ENCODE measurements around the gene C16orf96. TPM values are rescaled to one million over a fixed set of nuclear protein-coding genes. Genes with fewer than 3 reads are reported as not detected.

Gene C16orf96
- total RNA-seq, 2 donors from 2014 or later = 1.5 to 1.6 TPM

- H3K36me3 Mint-ChIP-seq (ENCODE audit: low read depth) = no peaks in the 10 kb centered on the region
- Histone ChIP-seq H3K36me3 (ENCODE audit: control insufficient read depth, insufficient read depth, low read length) (no peaks in the 10 kb centered on the region), H3K4me3 (ENCODE audit: low read length) (no peak overlapping the region), H3K9me3 (ENCODE audit: control insufficient read depth, low read length) (no peaks in the 10 kb centered on the region), H3K4me1 (ENCODE audit: control insufficient read depth, insufficient read depth, low read length) (no peaks in the 10 kb centered on the region), H3K27me3 (ENCODE audit: control insufficient read depth, insufficient read depth, low read length, poor library complexity, severe bottlenecking) (no peaks in the 10 kb centered on the region), H3K27ac (ENCODE audit: low read depth, low read length) (peak overlapping the region; percentile 32), H3K9ac (ENCODE audit: extremely low read depth, low read length, poor library complexity, severe bottlenecking) (no peak overlapping the region)
- no peak for TF ChIP-seq CTCF (conservative IDR thresholded peaks at IDR 0.05)
- peak; percentile 51 for DNase-seq
- H3K4me3 Mint-ChIP-seq = no peak overlapping the region
- WGBS, 2 experiments (ENCODE audit: insufficient coverage in 1 of 2, insufficient read length in 1 of 2) = 82 to 90% methylated on average over 11 to 18 of the region's 18 CpGs
- no peak overlapping the region for H3K27ac Mint-ChIP-seq
- no peaks in the 10 kb centered on the region for H3K27me3 Mint-ChIP-seq (ENCODE audit: insufficient read depth)
- no peaks in the 10 kb centered on the region for H3K4me1 Mint-ChIP-seq
- no peaks in the 10 kb centered on the region for H3K9me3 Mint-ChIP-seq
These were observed 45.1 kb downstream of the C16orf96 start for GRCh38 chr16:4601036-4601863.

GRCh38 chr16:4601864-4602186 is 45.7 kb downstream of the C16orf96 start:
- H3K9ac ChIP-seq (ENCODE audit: extremely low read depth, low read length, poor library complexity, severe bottlenecking) = no peak overlapping the region
- no peaks in the 10 kb centered on the region for H3K36me3 ChIP-seq (ENCODE audit: control insufficient read depth, insufficient read depth, low read length)
- no peak overlapping the region for H3K4me3 ChIP-seq (ENCODE audit: low read length)
- Mint-ChIP-seq H3K27ac (no peak overlapping the region), H3K4me1 (no peaks in the 10 kb centered on the region), H3K4me3 (no peak overlapping the region), H3K27me3 (ENCODE audit: insufficient read depth) (no peaks in the 10 kb centered on the region), H3K9me3 (no peaks in the 10 kb centered on the region), H3K36me3 (ENCODE audit: low read depth) (no peaks in the 10 kb centered on the region)
- no peaks in the 10 kb centered on the region for H3K4me1 ChIP-seq (ENCODE audit: control insufficient read depth, insufficient read depth, low read length)
- no peak for DNase-seq
- TF ChIP-seq CTCF (conservative IDR thresholded peaks at IDR 0.05) = no peak
- no peaks in the 10 kb centered on the region for H3K9me3 ChIP-seq (ENCODE audit: control insufficient read depth, low read length)
- WGBS, 2 experiments (ENCODE audit: insufficient coverage in 1 of 2, insufficient read length in 1 of 2) = 91 to 94% methylated on average over 5 to 6 of the region's 6 CpGs
- H3K27ac ChIP-seq (ENCODE audit: low read depth, low read length) = peak overlapping the region; percentile 32
- H3K27me3 ChIP-seq (ENCODE audit: control insufficient read depth, insufficient read depth, low read length, poor library complexity, severe bottlenecking) = no peaks in the 10 kb centered on the region

- WGBS, 2 experiments (ENCODE audit: insufficient coverage in 1 of 2, insufficient read length in 1 of 2) = 84% methylated on average over 8 of the region's 8 CpGs; no CpG with 5 or more reads in 1 of the 2 experiments
- Mint-ChIP-seq H3K4me1 (no peaks in the 10 kb centered on the region), H3K9me3 (no peaks in the 10 kb centered on the region), H3K27ac (no peak overlapping the region), H3K4me3 (no peak overlapping the region), H3K27me3 (ENCODE audit: insufficient read depth) (no peaks in the 10 kb centered on the region), H3K36me3 (ENCODE audit: low read depth) (peaks cover 3% of the 10 kb centered on the region)
- TF ChIP-seq CTCF (conservative IDR thresholded peaks at IDR 0.05) = no peak
- DNase-seq = peak; percentile 59
- Histone ChIP-seq H3K27me3 (ENCODE audit: control insufficient read depth, insufficient read depth, low read length, poor library complexity, severe bottlenecking) (no peaks in the 10 kb centered on the region), H3K36me3 (ENCODE audit: control insufficient read depth, insufficient read depth, low read length) (peaks cover 2% of the 10 kb centered on the region), H3K9ac (ENCODE audit: extremely low read depth, low read length, poor library complexity, severe bottlenecking) (no peak overlapping the region), H3K4me1 (ENCODE audit: control insufficient read depth, insufficient read depth, low read length) (no peaks in the 10 kb centered on the region), H3K4me3 (ENCODE audit: low read length) (no peak overlapping the region), H3K27ac (ENCODE audit: low read depth, low read length) (no peak overlapping the region), H3K9me3 (ENCODE audit: control insufficient read depth, low read length) (no peaks in the 10 kb centered on the region)
These were observed 46.2 kb downstream of the C16orf96 start for GRCh38 chr16:4602331-4602730.

Data from endodermal cell (in vitro differentiated cells).